IPS-18a (cell line): Measurements from ENCODE around the gene ZNF30.

Experiments used
- H3K27ac ChIP-seq: one replicate; pipeline ENCODE4 v1.5.1; 2013; ENCODE audit warnings: low read length
- H3K27me3 ChIP-seq: one replicate; pipeline ENCODE4 v1.6.1; 2013; ENCODE audit warnings: mild to moderate bottlenecking, low read length; ENCODE audit not compliant: control insufficient read depth, insufficient read depth
- H3K36me3 ChIP-seq: one replicate; pipeline ENCODE4 v1.6.1; 2013; ENCODE audit warnings: low read depth, low read length; ENCODE audit not compliant: control insufficient read depth
- H3K4me1 ChIP-seq: one replicate; pipeline ENCODE4 v1.6.1; 2013; ENCODE audit warnings: low read depth, low read length; ENCODE audit not compliant: control insufficient read depth
- H3K4me3 ChIP-seq: one replicate; pipeline ENCODE4 v1.5.1; 2013; ENCODE audit warnings: low read length
- H3K9ac ChIP-seq: one replicate; pipeline ENCODE4 v1.6.1; 2013; ENCODE audit warnings: mild to moderate bottlenecking, low read length, moderate library complexity
- H3K9me3 ChIP-seq: one replicate; pipeline ENCODE4 v1.6.1; 2013; ENCODE audit warnings: low read depth, low read length; ENCODE audit not compliant: control insufficient read depth

ZNF30 gene

GRCh38 chr19:34925278-34925855 is 1.3 kb upstream of the ZNF30 start:
- Histone ChIP-seq H3K36me3 (peaks cover 6% of the 10 kb centered on the region), H3K4me1 (no peaks in the 10 kb centered on the region), H3K9ac (no peak overlapping the region), H3K9me3 (no peaks in the 10 kb centered on the region), H3K27me3 (no peaks in the 10 kb centered on the region), H3K4me3 (no peak overlapping the region), H3K27ac (no peak overlapping the region)

- Histone ChIP-seq H3K9me3 (no peaks in the 10 kb centered on the region), H3K9ac (no peak overlapping the region)
Measured at GRCh38 chr19:34926361-34926684, 380 bp upstream of the ZNF30 start.

GRCh38 chr19:34932494-34932893 is 5.8 kb downstream of the ZNF30 start:
- Histone ChIP-seq H3K27ac (no peak overlapping the region), H3K4me1 (no peaks in the 10 kb centered on the region), H3K36me3 (peaks cover 25% of the 10 kb centered on the region), H3K9me3 (no peaks in the 10 kb centered on the region), H3K9ac (no peak overlapping the region), H3K27me3 (no peaks in the 10 kb centered on the region), H3K4me3 (no peak overlapping the region)

More at GRCh38 chr19:34926361-34926684, 380 bp upstream of the ZNF30 start:
- Histone ChIP-seq H3K36me3 (peaks cover 6% of the 10 kb centered on the region), H3K27me3 (no peaks in the 10 kb centered on the region), H3K27ac (no peak overlapping the region), H3K4me3 (peak overlapping the region; percentile 93), H3K4me1 (no peaks in the 10 kb centered on the region)

GRCh38 chr19:34936184-34936583 is 9.5 kb downstream of the ZNF30 start:
- H3K36me3 ChIP-seq, result peaks cover 19% of the 10 kb centered on the region
- no peaks in the 10 kb centered on the region for H3K27me3 ChIP-seq
- no peaks in the 10 kb centered on the region for H3K4me1 ChIP-seq
- no peak overlapping the region for H3K9ac ChIP-seq
- no peak overlapping the region for H3K4me3 ChIP-seq
- H3K9me3 ChIP-seq, result no peaks in the 10 kb centered on the region
- no peak overlapping the region for H3K27ac ChIP-seq

GRCh38 chr19:34938886-34939285 is 12.2 kb downstream of the ZNF30 start:
- H3K4me3 ChIP-seq, result no peak overlapping the region
- peaks cover 17% of the 10 kb centered on the region for H3K36me3 ChIP-seq
- peaks cover 7% of the 10 kb centered on the region for H3K9me3 ChIP-seq
- no peaks in the 10 kb centered on the region for H3K4me1 ChIP-seq
- H3K27me3 ChIP-seq, result no peaks in the 10 kb centered on the region
- H3K27ac ChIP-seq, result no peak overlapping the region
- H3K9ac ChIP-seq, result no peak overlapping the region

- peaks cover 18% of the 10 kb centered on the region for H3K9me3 ChIP-seq
- H3K36me3 ChIP-seq, result peaks cover 20% of the 10 kb centered on the region
- no peaks in the 10 kb centered on the region for H3K4me1 ChIP-seq
- H3K4me3 ChIP-seq, result no peak overlapping the region
- H3K9ac ChIP-seq, result no peak overlapping the region
- no peaks in the 10 kb centered on the region for H3K27me3 ChIP-seq
- no peak overlapping the region for H3K27ac ChIP-seq
Measured at GRCh38 chr19:34943861-34944573, 17.3 kb downstream of the ZNF30 start.

- peaks cover 14% of the 10 kb centered on the region for H3K9me3 ChIP-seq
- no peak overlapping the region for H3K9ac ChIP-seq
- no peaks in the 10 kb centered on the region for H3K4me1 ChIP-seq
- no peaks in the 10 kb centered on the region for H3K27me3 ChIP-seq
- peaks cover 7% of the 10 kb centered on the region for H3K36me3 ChIP-seq
- H3K4me3 ChIP-seq, result no peak overlapping the region
- no peak overlapping the region for H3K27ac ChIP-seq
Measured at GRCh38 chr19:34953092-34953491, 26.4 kb downstream of the ZNF30 start.

GRCh38 chr19:34957830-34958751 is 31.4 kb downstream of the ZNF30 start:
- peaks cover 21% of the 10 kb centered on the region for H3K36me3 ChIP-seq
- no peak overlapping the region for H3K27ac ChIP-seq
- H3K27me3 ChIP-seq, result peaks cover 11% of the 10 kb centered on the region
- no peak overlapping the region for H3K4me3 ChIP-seq
- H3K4me1 ChIP-seq, result peaks cover 5% of the 10 kb centered on the region
- no peak overlapping the region for H3K9ac ChIP-seq
- peaks cover 31% of the 10 kb centered on the region for H3K9me3 ChIP-seq

- no peak overlapping the region for H3K4me3 ChIP-seq
Measured at GRCh38 chr19:34959021-34959420, 32.3 kb downstream of the ZNF30 start.

GRCh38 chr19:34960103-34960805 is 33.6 kb downstream of the ZNF30 start:
- Histone ChIP-seq H3K27ac (no peak overlapping the region), H3K4me3 (no peak overlapping the region), H3K27me3 (peaks cover 14% of the 10 kb centered on the region), H3K9me3 (peaks cover 31% of the 10 kb centered on the region), H3K36me3 (peaks cover 21% of the 10 kb centered on the region), H3K4me1 (peaks cover 5% of the 10 kb centered on the region), H3K9ac (no peak overlapping the region)

More at GRCh38 chr19:34959021-34959420, 32.3 kb downstream of the ZNF30 start:
- H3K27ac ChIP-seq, result no peak overlapping the region
- peaks cover 14% of the 10 kb centered on the region for H3K27me3 ChIP-seq
- H3K9me3 ChIP-seq, result peaks cover 31% of the 10 kb centered on the region
- no peak overlapping the region for H3K9ac ChIP-seq
- H3K4me1 ChIP-seq, result peaks cover 5% of the 10 kb centered on the region
- H3K36me3 ChIP-seq, result peaks cover 21% of the 10 kb centered on the region
